Thoracic aorta (tissue), 2 donors: ENCODE results near the gene SEMA4A. TPM values are rescaled to one million over a fixed set of nuclear protein-coding genes. Genes with fewer than 3 reads are reported as not detected.

Source experiments
- ATAC-seq: fragments of 150-250 bp; one replicate; pipeline ENCODE4 v1.8.0; 2017; ENCODE audit warnings: low read depth; ENCODE audit not compliant: insufficient number of reproducible peaks, low FRiP score
- DNase-seq: peaks from one replicate; pipeline ENCODE4 v3.0.0-alpha.2; 2020; ENCODE audit warnings: low spot score
- H3K27ac ChIP-seq, 2 donors: fragments of 200-600 bp; sonication (generic); 1 replicate in 1 of 2; 2 replicates in 1 of 2; pipeline ENCODE4 v1.5.1; 2016; ENCODE audit warnings: mild to moderate bottlenecking in 2 of 2, moderate library complexity in 2 of 2
- H3K27me3 ChIP-seq: fragments of 200-600 bp; sonication (generic); replicated peaks from 2 replicates; pipeline ENCODE4 v1.6.0; 2016; ENCODE audit warnings: mild to moderate bottlenecking; ENCODE audit not compliant: insufficient read depth
- H3K36me3 ChIP-seq: fragments of 200-600 bp; sonication (generic); one replicate; pipeline ENCODE4 v1.5.1; 2016
- H3K4me1 ChIP-seq, 2 donors: fragments of 200-600 bp; sonication (generic); 1 replicate in 1 of 2; 2 replicates in 1 of 2; pipeline versions ENCODE4 v1.5.1 to v1.6.0; 2016; ENCODE audit warnings: low read depth in 2 of 2, mild to moderate bottlenecking in 1 of 2; ENCODE audit not compliant: control insufficient read depth in 1 of 2
- H3K4me3 ChIP-seq: fragments of 200-600 bp; sonication (generic); 2 replicates; pipeline ENCODE4 v1.5.1; 2016; ENCODE audit warnings: mild to moderate bottlenecking
- H3K9me3 ChIP-seq: fragments of 200-600 bp; sonication (generic); 2 replicates; pipeline ENCODE4 v1.5.1; 2016
- total RNA-seq, 2 donors: library from RNA; depleted of rRNA; stranded (reverse); fragments of >200 nt; gene quantifications; one replicate each; pipeline versions ENCODE4 v1.1.0 to v1.2.3, GENCODE V29; 2016
- TF ChIP-seq, protein P1 (sequence below): fragments of 200-600 bp; sonication (generic); IDR thresholded peaks from one replicate; pipeline ENCODE4 v1.5.1; 2019; ENCODE audit warnings: antibody characterized with exemption

The SEMA4A gene
- total RNA-seq, 2 donors from 2014 or later: 12.7 to 15.8 TPM

DNA sequence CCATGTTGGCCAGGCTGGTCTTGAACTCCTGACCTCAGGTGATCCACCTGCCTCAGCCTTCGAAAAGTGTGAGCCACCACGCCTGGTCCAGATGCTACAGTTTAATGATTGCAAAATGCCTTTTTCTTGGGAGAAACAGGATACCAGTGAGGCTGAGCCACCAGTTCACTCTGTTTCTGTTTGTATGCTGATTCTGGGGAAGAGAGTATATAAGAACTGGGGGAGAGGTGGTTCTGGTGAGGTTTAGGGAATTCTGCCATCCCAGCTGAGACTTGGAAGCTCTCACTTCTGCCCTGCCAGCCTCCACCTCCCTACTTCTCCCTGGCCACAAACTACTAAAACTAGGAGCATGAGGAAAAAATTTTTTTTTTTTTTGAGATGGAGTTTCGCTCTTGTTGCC, 51.3 kb downstream of the SEMA4A start:
- Histone ChIP-seq H3K4me1 (peaks cover 6 to 19% of the 10 kb centered on the region in 2 donors), H3K4me3 (no peak overlapping the region), H3K9me3 (no peaks in the 10 kb centered on the region), H3K27ac (no peak overlapping the region), H3K27me3 (no peaks in the 10 kb centered on the region), H3K36me3 (peaks cover 30% of the 10 kb centered on the region)
- DNase-seq (no peak), ATAC-seq (no peak)
- TF ChIP-seq, protein P1, sequence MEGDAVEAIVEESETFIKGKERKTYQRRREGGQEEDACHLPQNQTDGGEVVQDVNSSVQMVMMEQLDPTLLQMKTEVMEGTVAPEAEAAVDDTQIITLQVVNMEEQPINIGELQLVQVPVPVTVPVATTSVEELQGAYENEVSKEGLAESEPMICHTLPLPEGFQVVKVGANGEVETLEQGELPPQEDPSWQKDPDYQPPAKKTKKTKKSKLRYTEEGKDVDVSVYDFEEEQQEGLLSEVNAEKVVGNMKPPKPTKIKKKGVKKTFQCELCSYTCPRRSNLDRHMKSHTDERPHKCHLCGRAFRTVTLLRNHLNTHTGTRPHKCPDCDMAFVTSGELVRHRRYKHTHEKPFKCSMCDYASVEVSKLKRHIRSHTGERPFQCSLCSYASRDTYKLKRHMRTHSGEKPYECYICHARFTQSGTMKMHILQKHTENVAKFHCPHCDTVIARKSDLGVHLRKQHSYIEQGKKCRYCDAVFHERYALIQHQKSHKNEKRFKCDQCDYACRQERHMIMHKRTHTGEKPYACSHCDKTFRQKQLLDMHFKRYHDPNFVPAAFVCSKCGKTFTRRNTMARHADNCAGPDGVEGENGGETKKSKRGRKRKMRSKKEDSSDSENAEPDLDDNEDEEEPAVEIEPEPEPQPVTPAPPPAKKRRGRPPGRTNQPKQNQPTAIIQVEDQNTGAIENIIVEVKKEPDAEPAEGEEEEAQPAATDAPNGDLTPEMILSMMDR: no peak

- no peak overlapping the region for H3K27ac ChIP-seq
- no peak overlapping the region for H3K4me3 ChIP-seq
- H3K27me3 ChIP-seq: no peaks in the 10 kb centered on the region
- ATAC-seq (no peak), DNase-seq (no peak)
- no peaks in the 10 kb centered on the region for H3K9me3 ChIP-seq
- H3K4me1 ChIP-seq: peaks cover 8 to 15% of the 10 kb centered on the region in 2 donors
- TF ChIP-seq, protein P1: no peak
- H3K36me3 ChIP-seq: peaks cover 36% of the 10 kb centered on the region
Observed at GRCh38 chr1:156211243-156211642, 57.9 kb downstream of the SEMA4A start.

DNA sequence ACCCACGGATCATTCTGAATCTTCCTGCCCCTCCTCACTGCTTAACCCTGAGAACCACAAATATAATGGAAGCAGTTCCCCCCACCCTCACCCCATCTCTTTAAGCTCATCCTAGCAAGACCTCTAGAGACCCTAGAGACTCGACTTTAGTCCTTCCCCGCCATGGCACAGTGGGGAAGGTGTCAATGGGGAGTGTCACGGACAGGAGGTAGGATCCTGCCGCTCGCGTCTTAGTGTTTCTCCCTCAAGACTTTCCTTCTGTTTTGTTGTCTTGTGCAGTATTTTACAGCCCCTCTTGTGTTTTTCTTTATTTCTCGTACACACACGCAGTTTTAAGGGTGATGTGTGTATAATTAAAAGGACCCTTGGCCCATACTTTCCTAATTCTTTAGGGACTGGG, 58.7 kb downstream of the SEMA4A start:
- H3K4me1 ChIP-seq: peaks cover 8 to 17% of the 10 kb centered on the region in 2 donors
- H3K36me3 ChIP-seq: peaks cover 29% of the 10 kb centered on the region
- ATAC-seq: no peak
- peak overlapping the region; percentile 78 to 89 for H3K27ac ChIP-seq
- TF ChIP-seq, protein P1: no peak
- H3K9me3 ChIP-seq: no peaks in the 10 kb centered on the region
- no peaks in the 10 kb centered on the region for H3K27me3 ChIP-seq
- no peak for DNase-seq
- H3K4me3 ChIP-seq: peak overlapping the region; percentile 81

DNA sequence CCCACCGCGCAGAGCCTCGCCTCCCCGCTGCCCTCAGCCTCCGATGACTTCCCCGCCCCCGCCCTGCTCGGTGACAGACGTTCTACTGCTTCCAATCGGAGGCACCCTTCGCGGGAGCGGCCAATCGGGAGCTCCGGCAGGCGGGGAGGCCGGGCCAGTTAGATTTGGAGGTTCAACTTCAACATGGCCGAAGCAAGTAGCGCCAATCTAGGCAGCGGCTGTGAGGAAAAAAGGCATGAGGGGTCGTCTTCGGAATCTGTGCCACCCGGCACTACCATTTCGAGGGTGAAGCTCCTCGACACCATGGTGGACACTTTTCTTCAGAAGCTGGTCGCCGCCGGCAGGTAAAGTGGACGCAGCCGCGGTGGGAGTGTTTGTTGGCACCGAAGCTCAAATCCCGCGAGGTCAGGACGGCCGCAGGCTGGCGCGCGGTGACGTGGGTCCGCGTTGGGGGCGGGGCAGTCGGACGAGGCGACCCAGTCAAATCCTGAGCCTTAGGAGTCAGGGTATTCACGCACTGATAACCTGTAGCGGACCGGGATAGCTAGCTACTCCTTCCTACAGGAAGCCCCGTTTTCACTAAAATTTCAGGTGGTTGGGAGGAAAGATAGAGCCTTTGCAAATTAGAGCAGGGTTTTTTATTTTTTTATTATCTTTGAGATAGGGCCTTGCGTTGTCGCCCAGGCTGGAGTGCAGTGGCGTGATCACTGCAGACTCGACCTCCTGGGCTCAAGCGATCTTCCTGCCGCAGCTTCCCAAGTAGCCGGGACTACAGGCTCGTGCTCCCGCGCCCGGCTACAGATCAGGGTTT, 59.7 kb downstream of the SEMA4A start, which contains the start of gene PMF1:
TSS of gene PMF1 (plus strand) at position 175 of the 811 bp plus-strand sequence. CDS start at position 184, 9 bp downstream.
- Histone ChIP-seq H3K27ac (peak within 1 kb of the TSS; percentile 78 to 89), H3K4me3 (peak within 1 kb of the TSS; percentile 81), H3K9me3 (no peaks in the 10 kb centered on the region), H3K27me3 (no peaks in the 10 kb centered on the region), H3K4me1 (peaks cover 16 to 26% of the 10 kb centered on the region in 2 donors), H3K36me3 (peaks cover 21% of the 10 kb centered on the region)
- TF ChIP-seq, protein P1: no peak
- ATAC-seq: peak; percentile 95
- peak; percentile 89 for DNase-seq

- Histone ChIP-seq H3K4me3 (peak overlapping the region; percentile 81), H3K27me3 (no peaks in the 10 kb centered on the region), H3K36me3 (peaks cover 16% of the 10 kb centered on the region), H3K4me1 (peaks cover 21 to 31% of the 10 kb centered on the region in 2 donors), H3K9me3 (no peaks in the 10 kb centered on the region), H3K27ac (peak overlapping the region; percentile 78 to 89)
- DNase-seq: no peak
- ATAC-seq: no peak
- TF ChIP-seq, protein P1: no peak
Observed at GRCh38 chr1:156213644-156213966, 60.2 kb downstream of the SEMA4A start.
